Measurements from ENCODE around the gene WDR72. TPM values are rescaled to one million over a fixed set of nuclear protein-coding genes. Genes with fewer than 3 reads are reported as not detected.

WDR72 gene
- total RNA-seq, 1 donor from 2014 or later = under 0.01 TPM

- TF ChIP-seq, protein P1, sequence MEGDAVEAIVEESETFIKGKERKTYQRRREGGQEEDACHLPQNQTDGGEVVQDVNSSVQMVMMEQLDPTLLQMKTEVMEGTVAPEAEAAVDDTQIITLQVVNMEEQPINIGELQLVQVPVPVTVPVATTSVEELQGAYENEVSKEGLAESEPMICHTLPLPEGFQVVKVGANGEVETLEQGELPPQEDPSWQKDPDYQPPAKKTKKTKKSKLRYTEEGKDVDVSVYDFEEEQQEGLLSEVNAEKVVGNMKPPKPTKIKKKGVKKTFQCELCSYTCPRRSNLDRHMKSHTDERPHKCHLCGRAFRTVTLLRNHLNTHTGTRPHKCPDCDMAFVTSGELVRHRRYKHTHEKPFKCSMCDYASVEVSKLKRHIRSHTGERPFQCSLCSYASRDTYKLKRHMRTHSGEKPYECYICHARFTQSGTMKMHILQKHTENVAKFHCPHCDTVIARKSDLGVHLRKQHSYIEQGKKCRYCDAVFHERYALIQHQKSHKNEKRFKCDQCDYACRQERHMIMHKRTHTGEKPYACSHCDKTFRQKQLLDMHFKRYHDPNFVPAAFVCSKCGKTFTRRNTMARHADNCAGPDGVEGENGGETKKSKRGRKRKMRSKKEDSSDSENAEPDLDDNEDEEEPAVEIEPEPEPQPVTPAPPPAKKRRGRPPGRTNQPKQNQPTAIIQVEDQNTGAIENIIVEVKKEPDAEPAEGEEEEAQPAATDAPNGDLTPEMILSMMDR (IDR thresholded peaks at IDR 0.05; ENCODE audit: insufficient read depth, low read length, severe bottlenecking) = no peak
- no peaks in the 10 kb centered on the region for H3K36me3 ChIP-seq (ENCODE audit: control insufficient read depth, insufficient read depth, low read length)
- FAIRE-seq (no peak), DNase-seq (ENCODE audit: low read depth) (no peak)
- no peak overlapping the region for H3K4me3 ChIP-seq (ENCODE audit: low read depth, low read length)
- H3K27me3 ChIP-seq (ENCODE audit: control insufficient read depth, insufficient read depth, low read length) = no peaks in the 10 kb centered on the region
These were observed 87.9 kb downstream of the WDR72 start for GRCh38 chr15:53671545-53671944.

- no peak for FAIRE-seq
- TF ChIP-seq, protein P1 (IDR thresholded peaks at IDR 0.05; ENCODE audit: insufficient read depth, low read length, severe bottlenecking) = no peak
- Histone ChIP-seq H3K36me3 (ENCODE audit: control insufficient read depth, insufficient read depth, low read length) (no peaks in the 10 kb centered on the region), H3K27me3 (ENCODE audit: control insufficient read depth, insufficient read depth, low read length) (no peaks in the 10 kb centered on the region), H3K4me3 (ENCODE audit: low read depth, low read length) (no peak overlapping the region)
- no peak for DNase-seq (ENCODE audit: low read depth)
These were observed 88.8 kb downstream of the WDR72 start for GRCh38 chr15:53670701-53671100.

DNA sequence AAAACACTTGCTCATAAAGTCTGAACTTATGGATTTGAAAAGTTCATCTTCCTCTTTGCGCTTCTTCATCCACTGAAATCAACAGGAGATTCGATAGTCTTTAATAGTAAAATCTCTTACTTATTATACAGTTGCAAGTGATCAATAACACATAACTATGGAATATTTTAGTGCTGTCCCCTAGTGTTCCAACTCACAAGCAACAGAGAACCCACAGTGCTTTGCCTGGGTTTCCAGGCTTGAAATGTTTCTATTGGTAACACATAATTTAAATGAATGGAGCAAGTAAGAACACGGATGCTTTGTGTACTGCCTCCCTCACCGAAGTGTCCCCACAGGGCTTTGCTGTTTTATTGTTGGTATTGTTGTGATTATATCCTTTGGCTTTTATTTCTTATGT, 93.5 kb downstream of the WDR72 start:
- no peak overlapping the region for H3K4me3 ChIP-seq (ENCODE audit: low read depth, low read length)
- no peak for DNase-seq (ENCODE audit: low read depth)
- no peaks in the 10 kb centered on the region for H3K27me3 ChIP-seq (ENCODE audit: control insufficient read depth, insufficient read depth, low read length)
- TF ChIP-seq, protein P1 (IDR thresholded peaks at IDR 0.05; ENCODE audit: insufficient read depth, low read length, severe bottlenecking) = no peak
- no peaks in the 10 kb centered on the region for H3K36me3 ChIP-seq (ENCODE audit: control insufficient read depth, insufficient read depth, low read length)
- FAIRE-seq = no peak

DNA sequence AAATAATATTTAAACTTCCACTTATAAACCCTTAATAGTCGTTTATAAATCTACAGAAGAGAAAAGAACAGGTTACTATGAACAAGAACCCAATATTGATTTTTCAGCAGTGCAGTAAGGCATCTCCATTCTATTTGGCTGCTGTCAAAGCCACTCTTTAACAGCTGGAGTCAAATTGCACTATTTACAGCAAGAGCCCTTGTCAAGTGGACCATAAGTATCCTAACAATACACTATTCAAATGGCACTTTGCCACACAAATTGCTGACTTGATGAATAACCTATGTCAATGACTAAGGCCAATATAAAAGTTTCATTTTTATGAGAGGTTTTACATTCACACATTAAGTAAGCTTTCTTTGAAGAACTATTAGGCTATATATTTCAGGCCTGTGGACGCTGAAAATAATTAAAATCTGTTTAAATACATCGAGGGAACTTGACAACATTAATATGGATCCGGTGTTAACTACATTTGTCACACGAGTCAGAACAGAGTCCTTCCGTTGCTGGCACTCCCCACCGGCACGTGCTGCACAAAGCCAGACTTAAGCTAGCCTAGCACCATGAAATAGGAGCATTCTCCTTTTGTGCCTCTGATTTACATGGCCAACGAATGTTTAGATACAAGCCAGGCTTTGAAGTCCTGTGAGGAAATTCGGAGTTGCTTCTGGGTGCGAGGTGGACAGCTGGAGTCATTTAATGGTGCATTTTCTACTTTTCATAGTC, 100.5 kb downstream of the WDR72 start:
- no peaks in the 10 kb centered on the region for H3K36me3 ChIP-seq (ENCODE audit: control insufficient read depth, insufficient read depth, low read length)
- H3K27me3 ChIP-seq (ENCODE audit: control insufficient read depth, insufficient read depth, low read length) = no peaks in the 10 kb centered on the region
- TF ChIP-seq, protein P1 (IDR thresholded peaks at IDR 0.05; ENCODE audit: insufficient read depth, low read length, severe bottlenecking) = no peak
- FAIRE-seq (no peak), DNase-seq (ENCODE audit: low read depth) (peak; percentile 3)
- H3K4me3 ChIP-seq (ENCODE audit: low read depth, low read length) = no peak overlapping the region

DNA sequence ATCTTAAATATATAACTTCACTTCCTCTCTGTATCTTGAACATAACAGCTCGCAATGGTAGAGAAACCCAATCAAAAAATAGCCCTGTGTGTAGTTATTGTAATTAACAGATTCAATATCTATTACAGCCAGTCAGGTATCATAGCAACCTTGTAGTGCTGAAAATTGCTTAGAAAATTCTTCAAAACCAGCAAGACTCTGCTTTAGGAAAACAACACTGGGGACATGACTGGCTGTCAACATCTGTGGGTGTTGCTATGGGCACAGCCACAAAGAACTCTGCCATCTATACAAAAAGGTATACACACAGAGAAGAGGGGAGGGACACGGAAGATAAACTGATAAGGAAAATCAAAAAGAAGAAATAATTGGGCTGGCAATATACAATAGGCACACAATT, 101.2 kb downstream of the WDR72 start:
- TF ChIP-seq, protein P1 (IDR thresholded peaks at IDR 0.05; ENCODE audit: insufficient read depth, low read length, severe bottlenecking) = no peak
- no peak overlapping the region for H3K4me3 ChIP-seq (ENCODE audit: low read depth, low read length)
- H3K36me3 ChIP-seq (ENCODE audit: control insufficient read depth, insufficient read depth, low read length) = no peaks in the 10 kb centered on the region
- DNase-seq (ENCODE audit: low read depth) (no peak), FAIRE-seq (no peak)
- no peaks in the 10 kb centered on the region for H3K27me3 ChIP-seq (ENCODE audit: control insufficient read depth, insufficient read depth, low read length)

GRCh38 chr15:53648934-53649333, 110.5 kb downstream of the WDR72 start:
- DNase-seq (ENCODE audit: low read depth) (no peak), FAIRE-seq (no peak)
- H3K27me3 ChIP-seq (ENCODE audit: control insufficient read depth, insufficient read depth, low read length) = no peaks in the 10 kb centered on the region
- no peaks in the 10 kb centered on the region for H3K36me3 ChIP-seq (ENCODE audit: control insufficient read depth, insufficient read depth, low read length)
- no peak overlapping the region for H3K4me3 ChIP-seq (ENCODE audit: low read depth, low read length)
- TF ChIP-seq, protein P1 (IDR thresholded peaks at IDR 0.05; ENCODE audit: insufficient read depth, low read length, severe bottlenecking) = no peak
